Natural killer cell treated with Interleukin-12 subunit alpha and Interleukin-12 subunit beta and Interleukin-15 and Interleukin-18, amount 100 ng/mL, for 72 hours (primary cell): ENCODE results near the gene HSPA12B. TPM values are rescaled to one million over a fixed set of nuclear protein-coding genes. Genes with fewer than 3 reads are reported as not detected.

Source experiments
- ATAC-seq, 2 donors: fragments of 150-1000 bp; cut with Tn5 transposase in 1 of 2; sonication (Bioruptor Pico), chemical (Tn5 transposase) in 1 of 2; 2 replicates each; pipeline ENCODE4 v1.10.0; 2021
- DNase-seq: peaks from one replicate; pipeline ENCODE4 v3.0.0; 2022; ENCODE audit warnings: low spot score
- H3K27ac Mint-ChIP-seq, 2 donors: 1 replicate in 1 of 2; 2 replicates in 1 of 2; pipeline ENCODE4 v1.8.0; 2022; ENCODE audit warnings: mixed read lengths in 2 of 2, mild to moderate bottlenecking in 1 of 2, moderate library complexity in 1 of 2
- H3K27me3 Mint-ChIP-seq, 2 donors: 1 replicate in 1 of 2; 2 replicates in 1 of 2; pipeline ENCODE4 v1.8.0; 2022; ENCODE audit warnings: mixed read lengths in 2 of 2
- H3K36me3 Mint-ChIP-seq: one replicate; pipeline ENCODE4 v1.8.0; 2022; ENCODE audit warnings: mixed read lengths
- H3K4me1 Mint-ChIP-seq, 2 donors: 1 replicate in 1 of 2; 2 replicates in 1 of 2; pipeline ENCODE4 v1.8.0; 2022; ENCODE audit warnings: low read depth in 2 of 2, mixed read lengths in 2 of 2, mild to moderate bottlenecking in 1 of 2
- H3K4me3 Mint-ChIP-seq: one replicate; pipeline ENCODE4 v1.8.0; 2022; ENCODE audit warnings: mixed read lengths
- H3K9me3 Mint-ChIP-seq: 2 replicates; pipeline ENCODE4 v1.8.0; 2022; ENCODE audit warnings: mixed read lengths
- total RNA-seq, 2 donors: library from RNA; stranded (reverse); gene quantifications; one replicate each; pipeline ENCODE4 v1.2.3, GENCODE V29; 2022

The HSPA12B gene
- total RNA-seq, 2 donors from 2014 or later: not detected

DNA sequence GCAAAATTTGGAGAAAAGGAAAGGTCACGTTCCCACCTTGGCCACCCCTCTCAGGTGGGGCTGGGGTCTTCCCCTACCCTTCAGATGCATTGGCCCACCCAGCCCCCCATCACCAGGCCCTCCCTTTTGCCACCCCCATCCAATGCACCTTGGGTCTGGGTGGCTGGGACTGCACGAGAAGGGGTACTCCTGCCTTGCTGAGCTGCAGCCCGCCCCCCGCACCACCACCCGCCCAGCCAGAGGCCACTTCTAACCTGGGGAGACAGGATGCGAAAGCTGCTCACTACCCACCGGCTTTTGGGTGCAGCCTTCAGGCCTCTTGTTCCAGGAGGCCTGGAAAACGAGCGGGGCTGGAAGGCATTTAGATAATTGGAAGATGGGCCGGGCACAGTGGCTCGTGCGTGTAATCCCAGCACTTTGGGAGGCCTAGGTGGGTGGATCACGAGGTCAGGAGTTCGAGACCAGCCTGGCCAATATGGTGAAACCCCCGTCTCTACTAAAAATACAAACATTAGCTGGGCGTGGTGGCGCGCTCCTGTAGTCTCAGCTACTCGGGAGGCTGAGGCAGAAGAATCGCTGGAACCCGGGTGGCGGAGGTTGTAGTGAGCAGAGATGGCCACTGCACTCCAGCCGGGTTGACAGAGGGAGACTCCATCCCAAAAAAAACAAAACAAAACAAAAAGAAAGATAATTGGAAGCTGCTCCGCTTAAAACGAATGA is 62.4 kb downstream of the HSPA12B start:
- Mint-ChIP-seq H3K4me3 (peak overlapping the region; percentile 92), H3K9me3 (no peaks in the 10 kb centered on the region)

DNA sequence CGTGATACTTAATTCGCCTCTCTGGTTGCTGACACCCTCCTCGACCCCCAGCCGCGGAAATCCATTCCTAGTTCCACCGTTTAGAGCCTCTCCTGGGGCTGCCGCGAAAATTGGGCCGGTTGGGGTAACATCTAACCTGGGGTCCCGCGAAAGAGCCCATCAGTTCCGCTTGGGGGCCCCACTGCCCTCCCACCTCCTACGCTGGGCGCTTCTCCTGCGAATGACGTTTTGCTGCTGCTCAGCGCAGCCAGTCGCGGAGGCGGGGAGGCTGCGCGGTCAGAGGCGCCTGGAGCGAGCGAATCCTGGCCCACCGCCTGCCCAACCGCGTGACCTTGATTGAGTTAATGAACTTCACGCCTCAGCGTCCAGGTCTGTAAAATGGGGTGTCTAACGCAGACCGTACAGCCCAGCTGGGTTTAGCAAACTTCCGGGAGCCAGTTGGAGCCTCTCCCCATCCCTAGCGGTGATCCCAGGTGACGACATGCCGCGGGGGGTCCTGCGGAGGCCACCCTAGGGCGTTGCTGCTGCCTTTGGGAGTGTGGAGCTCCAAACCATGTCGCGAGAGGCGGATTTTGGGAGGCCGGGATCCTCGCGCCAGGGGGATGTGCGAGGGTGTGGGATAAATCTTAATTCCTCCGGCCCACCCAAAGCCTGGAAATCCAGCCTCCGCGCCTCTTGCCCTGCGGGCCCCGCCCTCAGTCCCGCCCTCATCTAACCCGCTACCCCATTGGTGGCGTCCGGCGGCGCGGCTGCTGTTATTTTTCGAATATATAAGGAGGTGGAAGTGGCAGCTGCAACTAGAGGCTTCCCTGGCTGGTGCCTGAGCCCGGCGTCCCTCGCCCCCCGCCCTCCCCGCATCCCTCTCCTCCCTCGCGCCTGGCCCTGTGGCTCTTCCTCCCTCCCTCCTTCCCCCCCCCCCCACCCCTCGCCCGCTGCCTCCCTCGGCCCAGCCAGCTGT is 63.3 kb downstream of the HSPA12B start, which contains the start of gene CDC25B:
CDC25B (plus strand) TSS at position 800 of the 958 bp plus-strand sequence. CDS start 222 bp downstream, outside the sequence.
- Mint-ChIP-seq H3K27ac (peak within 1 kb of the TSS; percentile 92 to 99), H3K27me3 (no peaks in the 10 kb centered on the region)
- peak; percentile 92 for ATAC-seq

More for the DNA sequence above, 62.4 kb downstream of the HSPA12B start:
- no peak for ATAC-seq
- Mint-ChIP-seq H3K27me3 (no peaks in the 10 kb centered on the region), H3K4me1 (peaks cover 29 to 31% of the 10 kb centered on the region in 2 donors), H3K27ac (peak overlapping the region; percentile 92 to 96), H3K36me3 (no peaks in the 10 kb centered on the region)
- no peak for DNase-seq

DNA sequence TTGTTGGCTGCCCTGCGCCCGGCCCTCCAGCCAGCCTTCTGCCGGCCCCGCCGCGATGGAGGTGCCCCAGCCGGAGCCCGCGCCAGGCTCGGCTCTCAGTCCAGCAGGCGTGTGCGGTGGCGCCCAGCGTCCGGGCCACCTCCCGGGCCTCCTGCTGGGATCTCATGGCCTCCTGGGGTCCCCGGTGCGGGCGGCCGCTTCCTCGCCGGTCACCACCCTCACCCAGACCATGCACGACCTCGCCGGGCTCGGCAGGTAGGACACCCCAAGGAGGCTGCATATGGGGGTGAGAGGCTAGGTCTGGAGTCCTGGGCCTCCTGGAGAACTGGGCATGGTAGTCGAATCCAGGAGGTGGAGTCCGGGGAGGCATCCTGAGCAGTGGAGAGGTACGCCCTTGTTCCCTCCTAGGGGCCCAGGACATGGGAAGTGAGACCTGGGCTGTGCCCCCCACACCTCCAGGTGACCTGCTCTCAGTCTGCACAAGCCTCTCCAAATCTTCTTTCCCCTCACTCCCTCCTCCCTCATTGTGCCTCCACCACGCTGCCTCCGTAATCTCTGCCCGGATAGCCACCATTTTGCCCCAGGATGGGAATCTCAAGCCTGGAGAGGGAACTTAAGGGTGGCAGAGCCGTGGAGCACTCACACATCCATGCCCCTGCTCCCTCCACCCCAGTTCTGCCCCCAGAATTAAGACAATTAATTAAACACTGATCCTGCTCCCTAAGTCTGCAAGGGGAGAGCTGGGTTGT is 64.2 kb downstream of the HSPA12B start:
- no peaks in the 10 kb centered on the region for H3K27me3 Mint-ChIP-seq
- ATAC-seq: peak; percentile 0 to 1
- H3K4me3 Mint-ChIP-seq: peak overlapping the region; percentile 92
- DNase-seq: no peak
- H3K27ac Mint-ChIP-seq: peak overlapping the region; percentile 92 to 99
- no peaks in the 10 kb centered on the region for H3K36me3 Mint-ChIP-seq
- peaks cover 31 to 35% of the 10 kb centered on the region in 2 donors for H3K4me1 Mint-ChIP-seq
- H3K9me3 Mint-ChIP-seq: no peaks in the 10 kb centered on the region

More for the DNA sequence above, 63.3 kb downstream of the HSPA12B start, which contains the start of gene CDC25B:
- DNase-seq: peak; percentile 92
- Mint-ChIP-seq H3K36me3 (no peaks in the 10 kb centered on the region), H3K4me1 (peaks cover 31 to 35% of the 10 kb centered on the region in 2 donors), H3K4me3 (peak within 1 kb of the TSS; percentile 92), H3K9me3 (no peaks in the 10 kb centered on the region)

DNA sequence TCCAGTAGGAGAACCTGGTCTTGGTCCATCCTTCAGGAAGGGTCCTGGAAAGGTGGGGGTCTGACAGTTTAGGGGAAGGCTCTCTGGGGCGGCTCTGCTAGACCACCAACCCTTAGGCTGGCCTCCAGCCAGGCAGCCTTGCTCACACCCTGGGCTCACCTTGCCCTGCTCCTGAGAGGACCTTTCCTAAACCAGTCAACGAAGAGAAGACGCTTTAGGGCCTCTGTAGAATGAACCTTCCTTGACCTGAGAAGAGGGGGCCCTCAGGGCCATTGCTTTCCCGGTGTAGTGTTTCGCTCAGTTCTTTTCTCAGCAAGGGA is 64.7 kb downstream of the HSPA12B start:
- no peak for DNase-seq
- H3K4me3 Mint-ChIP-seq: peak overlapping the region; percentile 92
- no peaks in the 10 kb centered on the region for H3K27me3 Mint-ChIP-seq

DNA sequence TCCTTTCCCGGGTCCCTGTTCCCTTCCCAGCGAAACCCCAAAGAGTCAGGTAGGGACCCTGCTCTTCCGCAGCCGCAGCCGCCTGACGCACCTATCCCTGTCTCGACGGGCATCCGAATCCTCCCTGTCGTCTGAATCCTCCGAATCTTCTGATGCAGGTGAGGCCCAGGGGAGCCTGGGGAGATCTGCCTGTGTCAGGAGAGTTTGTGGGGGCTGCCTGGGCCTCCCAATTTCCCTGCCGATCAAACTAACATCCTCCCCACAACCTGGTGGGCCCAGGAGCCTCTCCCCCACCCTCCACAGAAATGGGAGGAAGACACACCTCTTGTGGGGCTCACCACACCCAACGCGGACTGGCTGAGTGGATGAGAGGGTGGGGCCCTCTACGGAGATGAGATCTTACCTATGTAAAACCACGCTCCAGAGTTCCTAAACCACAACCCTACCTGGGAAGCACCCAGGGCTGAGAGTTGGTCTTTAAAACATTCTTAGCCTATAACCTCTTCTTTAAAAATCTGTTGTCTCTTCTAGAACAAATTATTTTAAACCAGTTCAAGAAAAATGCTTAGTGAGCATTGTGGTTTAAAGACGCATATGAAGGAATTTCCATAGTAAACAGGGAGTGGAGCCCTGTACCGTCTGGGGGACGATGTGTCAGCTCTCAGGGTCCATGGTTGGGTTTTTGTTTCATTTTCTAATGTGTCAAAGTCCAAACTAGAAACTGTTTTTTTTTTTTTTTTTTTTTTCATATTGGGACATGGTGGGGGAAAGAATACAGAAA is 65.3 kb downstream of the HSPA12B start:
- peak in 1 of 2 donors; percentile 44 for ATAC-seq
- Mint-ChIP-seq H3K4me1 (peaks cover 35 to 40% of the 10 kb centered on the region in 2 donors), H3K36me3 (peaks cover 4% of the 10 kb centered on the region), H3K27ac (peak overlapping the region; percentile 92 to 99), H3K27me3 (no peaks in the 10 kb centered on the region), H3K9me3 (no peaks in the 10 kb centered on the region), H3K4me3 (peak overlapping the region; percentile 92)
- DNase-seq: no peak

More for the DNA sequence above, 64.7 kb downstream of the HSPA12B start:
- Mint-ChIP-seq H3K4me1 (peaks cover 31 to 35% of the 10 kb centered on the region in 2 donors), H3K27ac (peak overlapping the region; percentile 92 to 99), H3K9me3 (no peaks in the 10 kb centered on the region), H3K36me3 (no peaks in the 10 kb centered on the region)
- ATAC-seq: no peak

DNA sequence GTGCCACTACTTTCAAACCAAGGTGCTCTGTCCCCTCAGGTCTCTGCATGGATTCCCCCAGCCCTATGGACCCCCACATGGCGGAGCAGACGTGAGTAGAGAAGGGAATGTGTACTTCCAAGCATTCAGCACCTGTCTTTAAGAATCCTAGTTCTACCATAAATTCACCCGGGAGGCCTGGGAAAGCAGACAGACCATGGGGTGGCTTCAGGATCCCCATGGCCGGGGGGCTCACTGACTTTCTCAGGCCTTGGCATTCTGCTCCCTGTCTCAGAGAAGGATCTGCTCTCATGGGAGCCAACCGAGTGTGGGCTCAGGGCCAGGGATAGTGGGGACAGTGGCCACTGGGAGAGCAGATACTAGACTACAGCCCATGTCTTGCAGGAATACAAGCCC is 65.9 kb downstream of the HSPA12B start:
- DNase-seq (no peak), ATAC-seq (no peak)
- Mint-ChIP-seq H3K36me3 (peaks cover 7% of the 10 kb centered on the region), H3K27me3 (no peaks in the 10 kb centered on the region), H3K9me3 (no peaks in the 10 kb centered on the region), H3K27ac (peak overlapping the region; percentile 92 to 99), H3K4me3 (peak overlapping the region; percentile 92), H3K4me1 (peaks cover 37 to 43% of the 10 kb centered on the region in 2 donors)

DNA sequence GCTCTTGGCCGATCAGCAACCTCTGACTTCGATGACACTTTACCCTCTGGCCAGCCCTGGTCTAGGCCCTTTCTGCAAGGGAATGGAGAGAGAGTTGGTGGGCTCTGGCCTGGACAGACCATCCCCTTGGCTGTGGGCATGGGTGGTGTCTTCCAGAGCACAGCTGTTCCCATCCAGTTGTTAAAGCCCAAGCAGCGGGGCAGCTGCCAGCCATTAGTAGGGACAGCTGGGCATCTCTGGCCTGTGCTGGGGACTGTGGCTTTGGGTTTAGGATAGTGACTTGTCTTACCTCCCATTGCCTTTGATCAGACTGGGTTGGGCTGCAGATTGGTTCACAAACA is 66.4 kb downstream of the HSPA12B start:
- no peaks in the 10 kb centered on the region for H3K27me3 Mint-ChIP-seq
- ATAC-seq: no peak

DNA sequence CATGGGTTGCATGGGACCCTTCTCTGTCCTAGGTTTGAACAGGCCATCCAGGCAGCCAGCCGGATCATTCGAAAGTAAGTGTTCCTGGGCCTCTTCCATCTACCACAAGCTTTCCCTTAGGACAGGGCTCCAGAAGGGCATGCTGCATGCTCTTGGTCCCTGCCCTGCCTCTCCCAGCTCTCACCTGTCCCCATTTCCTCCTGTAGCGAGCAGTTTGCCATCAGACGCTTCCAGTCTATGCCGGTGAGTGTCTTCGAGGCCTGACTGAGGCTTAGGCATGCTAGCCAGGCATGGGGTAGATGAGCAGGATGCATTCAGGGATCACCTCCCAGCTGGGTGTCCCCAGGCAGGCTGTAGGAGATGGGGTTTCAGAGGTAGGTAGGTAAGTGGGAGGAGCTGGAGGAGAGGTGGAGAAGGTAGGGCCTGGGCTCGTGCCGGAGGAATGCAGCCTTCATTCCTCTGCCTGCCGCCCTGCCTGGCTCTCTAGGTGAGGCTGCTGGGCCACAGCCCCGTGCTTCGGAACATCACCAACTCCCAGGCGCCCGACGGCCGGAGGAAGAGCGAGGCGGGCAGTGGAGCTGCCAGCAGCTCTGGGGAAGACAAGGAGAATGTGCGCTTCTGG is 67.9 kb downstream of the HSPA12B start:
- no peak overlapping the region for H3K4me3 Mint-ChIP-seq
- H3K27ac Mint-ChIP-seq: peak overlapping the region; percentile 92 to 99
- H3K27me3 Mint-ChIP-seq: no peaks in the 10 kb centered on the region
- peaks cover 18% of the 10 kb centered on the region for H3K36me3 Mint-ChIP-seq
- no peaks in the 10 kb centered on the region for H3K9me3 Mint-ChIP-seq
- DNase-seq: no peak
- H3K4me1 Mint-ChIP-seq: peaks cover 37 to 56% of the 10 kb centered on the region in 2 donors
- ATAC-seq: no peak

More for the DNA sequence above, 66.4 kb downstream of the HSPA12B start:
- peaks cover 10% of the 10 kb centered on the region for H3K36me3 Mint-ChIP-seq
- H3K4me1 Mint-ChIP-seq: peaks cover 37 to 48% of the 10 kb centered on the region in 2 donors
- peak overlapping the region; percentile 92 to 99 for H3K27ac Mint-ChIP-seq
- H3K9me3 Mint-ChIP-seq: no peaks in the 10 kb centered on the region
- no peak for DNase-seq
- H3K4me3 Mint-ChIP-seq: peak overlapping the region; percentile 92

DNA sequence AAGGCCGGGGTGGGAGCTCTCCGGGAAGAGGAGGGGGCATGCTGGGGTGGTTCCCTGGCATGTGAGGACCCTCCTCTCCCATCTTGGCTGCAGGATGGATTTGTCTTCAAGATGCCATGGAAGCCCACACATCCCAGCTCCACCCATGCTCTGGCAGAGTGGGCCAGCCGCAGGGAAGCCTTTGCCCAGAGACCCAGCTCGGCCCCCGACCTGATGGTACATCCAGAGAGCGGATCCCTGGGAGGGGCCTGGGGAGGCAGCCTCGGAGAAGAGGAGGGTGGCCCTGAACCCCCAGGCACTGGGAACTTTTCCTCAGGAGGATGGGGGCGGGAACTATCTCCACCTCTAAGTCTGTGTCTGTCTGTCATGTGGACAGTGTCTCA is 68.4 kb downstream of the HSPA12B start:
- no peaks in the 10 kb centered on the region for H3K27me3 Mint-ChIP-seq
- H3K27ac Mint-ChIP-seq: no peak overlapping the region
- DNase-seq (no peak), ATAC-seq (no peak)
- H3K36me3 Mint-ChIP-seq: peaks cover 21% of the 10 kb centered on the region
- peaks cover 35 to 55% of the 10 kb centered on the region in 2 donors for H3K4me1 Mint-ChIP-seq
- H3K4me3 Mint-ChIP-seq: no peak overlapping the region
- H3K9me3 Mint-ChIP-seq: no peaks in the 10 kb centered on the region

DNA sequence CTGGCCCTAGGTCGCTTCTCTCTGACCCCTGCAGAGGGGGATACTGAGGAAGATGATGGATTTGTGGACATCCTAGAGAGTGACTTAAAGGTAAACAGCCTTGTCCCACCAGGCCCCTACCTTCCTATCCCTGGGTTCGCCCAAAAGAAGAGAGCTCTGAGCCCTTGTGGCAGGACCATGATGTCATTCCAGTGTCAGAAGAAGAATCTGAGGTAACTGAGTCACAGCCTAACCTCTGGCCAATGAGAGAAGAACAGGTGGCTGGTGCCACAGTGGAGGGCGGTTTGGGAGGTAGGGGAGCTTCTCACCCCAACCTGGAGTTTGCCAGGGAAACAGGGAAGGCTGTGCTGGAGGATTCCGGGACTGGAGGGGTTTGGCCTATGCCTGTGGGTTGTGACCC is 68.8 kb downstream of the HSPA12B start:
- ATAC-seq (no peak), DNase-seq (no peak)
- Mint-ChIP-seq H3K4me3 (no peak overlapping the region), H3K36me3 (peaks cover 21% of the 10 kb centered on the region), H3K4me1 (peaks cover 35 to 55% of the 10 kb centered on the region in 2 donors), H3K27me3 (no peaks in the 10 kb centered on the region), H3K27ac (no peak overlapping the region), H3K9me3 (no peaks in the 10 kb centered on the region)

DNA sequence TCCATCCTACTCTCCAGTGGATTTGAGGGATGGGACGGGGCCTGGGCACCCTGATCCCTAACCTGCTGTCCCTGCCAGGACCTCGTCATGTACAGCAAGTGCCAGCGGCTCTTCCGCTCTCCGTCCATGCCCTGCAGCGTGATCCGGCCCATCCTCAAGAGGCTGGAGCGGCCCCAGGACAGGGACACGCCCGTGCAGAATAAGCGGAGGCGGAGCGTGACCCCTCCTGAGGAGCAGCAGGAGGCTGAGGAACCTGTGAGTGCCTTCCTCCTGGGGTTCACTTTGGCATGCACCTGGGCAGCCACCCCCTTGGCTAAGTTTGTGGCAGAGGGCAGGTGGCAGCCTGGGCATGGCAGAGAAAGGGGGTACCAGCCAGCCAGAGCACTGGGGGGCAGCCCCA is 69.4 kb downstream of the HSPA12B start:
- Mint-ChIP-seq H3K27me3 (no peaks in the 10 kb centered on the region), H3K27ac (peak overlapping the region in 1 of 2 donors; percentile 70), H3K9me3 (no peaks in the 10 kb centered on the region), H3K4me1 (peaks cover 36 to 55% of the 10 kb centered on the region in 2 donors), H3K4me3 (no peak overlapping the region), H3K36me3 (peaks cover 21% of the 10 kb centered on the region)
- ATAC-seq: no peak
- DNase-seq: no peak
